Right lobe of liver (tissue), 6 donors: Measurements from ENCODE around the gene GLP2R. TPM values are rescaled to one million over a fixed set of nuclear protein-coding genes. Genes with fewer than 3 reads are reported as not detected.

Experiments used
- ATAC-seq, 4 donors: fragments of 200-7000 bp; cut with Tn5 transposase; one replicate each; pipeline ENCODE4 v1.9.1; 2020; ENCODE audit warnings: mild to moderate bottlenecking in 4 of 4, moderate library complexity in 4 of 4
- DNase-seq, 3 donors: peaks; one replicate each; pipeline ENCODE4 v3.0.0-alpha.2; 2020
- H3K27ac ChIP-seq, 3 donors: fragments of 200-600 bp; one replicate each; pipeline ENCODE4 v1.8.0; 2022
- H3K27me3 ChIP-seq, 2 donors: fragments of 200-600 bp; one replicate each; pipeline ENCODE4 v1.8.0; 2022
- H3K36me3 ChIP-seq, 4 donors: fragments of 200-600 bp; sonication (generic) in 1 of 4; one replicate each; pipeline versions ENCODE4 v1.5.1 to v1.8.0; 2017 to 2022; ENCODE audit warnings: control low read depth in 1 of 4
- H3K4me1 ChIP-seq, 4 donors: fragments of 200-600 bp; sonication (generic) in 1 of 4; one replicate each; pipeline versions ENCODE4 v1.5.1 to v1.8.0; 2017 to 2022; ENCODE audit warnings: control low read depth in 1 of 4
- H3K4me3 ChIP-seq, 3 donors: fragments of 200-600 bp; one replicate each; pipeline ENCODE4 v1.8.0; 2022
- H3K9me3 ChIP-seq, 4 donors: fragments of 200-600 bp; sonication (generic) in 1 of 4; one replicate each; pipeline versions ENCODE4 v1.5.1 to v1.8.0; 2017 to 2022; ENCODE audit warnings: control low read depth in 1 of 4
- CTCF ChIP-seq, 4 donors: fragments of 200-600 bp in 3 of 4; fragments of 450-650 bp in 1 of 4; IDR thresholded peaks; one replicate each; pipeline versions ENCODE4 v1.5.1 to v1.8.0; 2016 to 2022; ENCODE audit warnings: antibody characterized with exemption in 4 of 4, mild to moderate bottlenecking in 2 of 4
- POLR2A ChIP-seq: fragments of 450-650 bp; IDR thresholded peaks from one replicate; pipeline ENCODE4 v1.6.1; 2017; ENCODE audit warnings: antibody characterized with exemption, mild to moderate bottlenecking
- WGBS: methylation state at CpG from one replicate; pipeline ENCODE4 v1.1.6; 2018; ENCODE audit warnings: low coverage, low lambda C conversion rate; ENCODE audit not compliant: insufficient coverage; ENCODE audit errors: missing lambda C conversion rate; 5-methylcytosine and 5-hydroxymethylcytosine counted together
- intact Hi-C, 2 donors: fragments of 100-400 bp; cut with DNase I; formaldehyde crosslinking; loops; one replicate each; pipeline versions ENCODE4 v1.11.2 to v1.14.1; 2022
- total RNA-seq, 6 experiments: library from RNA; depleted of rRNA in 2 of 6; stranded (reverse); fragments of >200 nt in 2 of 6; fragmentation: NEBNext Ultra II Directional in 3 of 6; extraction: Animal tissue kit (Norgen Biotek cat#: 25700) in 3 of 6; gene quantifications; one replicate each; pipeline versions ENCODE4 v1.1.0 to v1.2.4, GENCODE V29; 2016 to 2023
- donor health status: DM: no; HTN: yes; CAD: no.
- donor health status: DM: no; HTN: no; CAD: no.
- donor health status: DM: no; HTN: no; CAD: no.
- donor health status: DM: no; HTN: yes; CAD: no.
- donor health status: DM: no; HTN: yes; CAD: no.

The GLP2R gene
- total RNA-seq, 6 experiments from 2014 or later = 0.12 to 2.4 (median 0.63) TPM

- Histone ChIP-seq H3K27ac (no peak overlapping the region), H3K9me3 (no peaks in the 10 kb centered on the region), H3K4me1 (no peaks in the 10 kb centered on the region), H3K36me3 (no peaks in the 10 kb centered on the region), H3K27me3 (no peaks in the 10 kb centered on the region), H3K4me3 (no peak overlapping the region)
- WGBS = 75% methylated on average over 7 of the region's 7 CpGs
- intact Hi-C loops = no loop called here
- no peak for ATAC-seq
- no peak for TF ChIP-seq CTCF (IDR thresholded peaks at IDR 0.05)
- no peak for TF ChIP-seq POLR2A
- no peak for DNase-seq
Observed at GRCh38 chr17:9860851-9861250, 35.1 kb downstream of the GLP2R start.

- Histone ChIP-seq H3K36me3 (no peaks in the 10 kb centered on the region), H3K27me3 (no peaks in the 10 kb centered on the region), H3K4me3 (no peak overlapping the region), H3K27ac (no peak overlapping the region), H3K4me1 (no peaks in the 10 kb centered on the region), H3K9me3 (no peaks in the 10 kb centered on the region)
- WGBS = 71% methylated on average over 1 of the region's 1 CpG
- DNase-seq (no peak), ATAC-seq (no peak)
- intact Hi-C loops = no loop called here
- TF ChIP-seq CTCF (IDR thresholded peaks at IDR 0.05) (no peak), POLR2A (no peak)
Observed at GRCh38 chr17:9862220-9862619, 36.5 kb downstream of the GLP2R start.

- Histone ChIP-seq H3K36me3 (no peaks in the 10 kb centered on the region), H3K9me3 (no peaks in the 10 kb centered on the region), H3K27me3 (no peaks in the 10 kb centered on the region), H3K27ac (no peak overlapping the region), H3K4me1 (no peaks in the 10 kb centered on the region), H3K4me3 (no peak overlapping the region)
- 19% methylated on average over 3 of the region's 4 CpGs for WGBS
- intact Hi-C loops = no loop called here
- ATAC-seq (no peak), DNase-seq (no peak)
- TF ChIP-seq CTCF (IDR thresholded peaks at IDR 0.05) (no peak), POLR2A (no peak)
Observed at GRCh38 chr17:9862949-9863348, 37.2 kb downstream of the GLP2R start.

- TF ChIP-seq POLR2A (no peak), CTCF (IDR thresholded peaks at IDR 0.05) (no peak)
- no peaks in the 10 kb centered on the region for H3K4me1 ChIP-seq
- 20% methylated on average over 1 of the region's 1 CpG for WGBS
- no peaks in the 10 kb centered on the region for H3K27me3 ChIP-seq
- H3K9me3 ChIP-seq = no peaks in the 10 kb centered on the region
- no peak for DNase-seq
- intact Hi-C loops = no loop called here
- H3K4me3 ChIP-seq = no peak overlapping the region
- no peaks in the 10 kb centered on the region for H3K36me3 ChIP-seq
- no peak for ATAC-seq
- H3K27ac ChIP-seq = no peak overlapping the region
Observed at GRCh38 chr17:9865586-9865985, 39.9 kb downstream of the GLP2R start.

GRCh38 chr17:9868552-9868951 is 42.8 kb downstream of the GLP2R start:
- Histone ChIP-seq H3K4me1 (no peaks in the 10 kb centered on the region), H3K36me3 (no peaks in the 10 kb centered on the region), H3K4me3 (no peak overlapping the region), H3K27ac (no peak overlapping the region), H3K9me3 (no peaks in the 10 kb centered on the region), H3K27me3 (no peaks in the 10 kb centered on the region)
- intact Hi-C loops = no loop called here
- WGBS = 44% methylated on average over 1 of the region's 3 CpGs
- TF ChIP-seq CTCF (IDR thresholded peaks at IDR 0.05) (no peak), POLR2A (no peak)
- DNase-seq (no peak), ATAC-seq (no peak)
